Bronchial epithelial cell (primary cell): Measurements from ENCODE around the gene POC1A. TPM values are rescaled to one million over a fixed set of nuclear protein-coding genes. Genes with fewer than 3 reads are reported as not detected.

Experiments used
- DNase-seq: peaks from one replicate; pipeline ENCODE4 v3.0.0-alpha.2; 2010; ENCODE audit warnings: low read depth
- FAIRE-seq: peaks from 2 replicates; lab custom pipeline; 2011; peaks lifted over from hg19 to GRCh38; lab: Jason Lieb, UNC
- H3K27me3 ChIP-seq: 2 replicates; pipeline ENCODE4 v1.5.1; 2011; ENCODE audit warnings: low read length; ENCODE audit not compliant: control insufficient read depth, insufficient read depth
- H3K36me3 ChIP-seq: 2 replicates; pipeline ENCODE4 v1.5.1; 2011; ENCODE audit warnings: low read length; ENCODE audit not compliant: control insufficient read depth, insufficient read depth
- H3K4me3 ChIP-seq: 2 replicates; pipeline ENCODE4 v1.5.1; 2011; ENCODE audit warnings: mild to moderate bottlenecking, low read depth, low read length, control low read depth
- CTCF ChIP-seq: IDR thresholded peaks from 2 replicates; pipeline ENCODE4 v1.5.1; 2011; ENCODE audit warnings: mild to moderate bottlenecking, moderate library complexity, low read length, control low read depth, inconsistent platforms; ENCODE audit not compliant: insufficient read depth, severe bottlenecking
- total RNA-seq: library from RNA; depleted of rRNA; stranded (reverse); fragments of >200 nt; gene quantifications from 2 replicates; pipeline ENCODE4 v1.2.1, GENCODE V29; 2014

POC1A gene
- total RNA-seq, 1 donor from 2014 or later: 1.8 TPM

GRCh38 chr3:52140769-52141168 lies 13.5 kb downstream of the POC1A start:
- DNase-seq: no peak
- FAIRE-seq: peak; percentile 13
- Histone ChIP-seq H3K36me3 (peaks cover 2% of the 10 kb centered on the region), H3K4me3 (no peak overlapping the region), H3K27me3 (no peaks in the 10 kb centered on the region)
- no peak for TF ChIP-seq CTCF

GRCh38 chr3:52140000-52140399 lies 14.2 kb downstream of the POC1A start:
- DNase-seq (no peak), FAIRE-seq (peak; percentile 47)
- no peak overlapping the region for H3K4me3 ChIP-seq
- H3K36me3 ChIP-seq: no peaks in the 10 kb centered on the region
- TF ChIP-seq CTCF: no peak
- no peaks in the 10 kb centered on the region for H3K27me3 ChIP-seq

GRCh38 chr3:52137311-52137710 lies 16.9 kb downstream of the POC1A start:
- H3K4me3 ChIP-seq: no peak overlapping the region
- H3K27me3 ChIP-seq: no peaks in the 10 kb centered on the region
- DNase-seq (no peak), FAIRE-seq (no peak)
- no peak for TF ChIP-seq CTCF
- H3K36me3 ChIP-seq: no peaks in the 10 kb centered on the region

GRCh38 chr3:52136513-52136912 lies 17.7 kb downstream of the POC1A start:
- DNase-seq (no peak), FAIRE-seq (peak; percentile 62)
- no peaks in the 10 kb centered on the region for H3K27me3 ChIP-seq
- no peak overlapping the region for H3K4me3 ChIP-seq
- TF ChIP-seq CTCF: no peak
- H3K36me3 ChIP-seq: no peaks in the 10 kb centered on the region

GRCh38 chr3:52135332-52135731 lies 18.9 kb downstream of the POC1A start:
- TF ChIP-seq CTCF: no peak
- no peaks in the 10 kb centered on the region for H3K36me3 ChIP-seq
- H3K4me3 ChIP-seq: no peak overlapping the region
- no peak for FAIRE-seq
- DNase-seq: no peak
- H3K27me3 ChIP-seq: no peaks in the 10 kb centered on the region

- no peaks in the 10 kb centered on the region for H3K36me3 ChIP-seq
- no peak for TF ChIP-seq CTCF
- no peak overlapping the region for H3K4me3 ChIP-seq
- FAIRE-seq (no peak), DNase-seq (no peak)
- no peaks in the 10 kb centered on the region for H3K27me3 ChIP-seq
Observed at GRCh38 chr3:52134761-52135160, 19.5 kb downstream of the POC1A start.
